HEK293 (cell line): Measurements from ENCODE around the gene ELMO1.

ENCODE experiments used
- CTCF ChIA-PET: fragments of 350-600 bp; formaldehyde crosslinking; extraction: SDS; loops from one replicate; lab custom pipeline; 2021; ENCODE audit warnings: antibody characterized with exemption; lab: Yijun Ruan, JAX
- POLR2A ChIA-PET: fragments of 300-600 bp; formaldehyde crosslinking; extraction: SDS; loops from one replicate; lab custom pipeline; 2020; ENCODE audit warnings: antibody characterized with exemption, inconsistent platforms; lab: Yijun Ruan, JAX
- H3K27ac ChIP-seq: fragments of 200-500 bp; sonication (Bioruptor generic); 2 replicates; pipeline ENCODE4 v1.5.1; 2014; ENCODE audit warnings: low read depth, low read length, control low read depth, inconsistent platforms; ENCODE audit errors: extremely low read depth
- H3K36me3 ChIP-seq, 2 experiments: fragments of 200-500 bp in 1 of 2; sonication (Bioruptor generic) in 1 of 2; 1 replicate in 1 of 2; 2 replicates in 1 of 2; pipeline ENCODE4 v1.5.1; 2014 to 2017; ENCODE audit warnings: inconsistent platforms in 2 of 2, low read length in 2 of 2; ENCODE audit not compliant: control insufficient read depth in 2 of 2, insufficient read depth in 1 of 2
- H3K4me1 ChIP-seq: fragments of 200-500 bp; sonication (Bioruptor generic); 2 replicates; pipeline ENCODE4 v1.5.1; 2014; ENCODE audit warnings: mild to moderate bottlenecking, low read length, inconsistent platforms; ENCODE audit not compliant: control insufficient read depth, insufficient read depth
- H3K4me3 ChIP-seq: 2 replicates; pipeline ENCODE4 v1.5.1; 2011; ENCODE audit warnings: low read depth, mild to moderate bottlenecking, control low read depth, low read length, moderate library complexity
- H3K9me3 ChIP-seq: fragments of 200-500 bp; sonication (Bioruptor generic); 2 replicates; pipeline ENCODE4 v1.5.1; 2014; ENCODE audit warnings: low read depth, low read length, inconsistent platforms; ENCODE audit not compliant: control insufficient read depth, insufficient read depth
- CTCF ChIP-seq: fragments of 450-650 bp; formaldehyde crosslinking; IDR thresholded peaks from 2 replicates; pipeline ENCODE4 v1.5.1; 2016; ENCODE audit warnings: missing biosample characterization, missing genetic modification characterization
- HIC1 ChIP-seq: fragments of 450-650 bp; formaldehyde crosslinking; IDR thresholded peaks from 2 replicates; pipeline ENCODE4 v1.5.1; 2016; ENCODE audit warnings: missing biosample characterization, missing genetic modification characterization
- SALL2 ChIP-seq: fragments of 450-650 bp; formaldehyde crosslinking; IDR thresholded peaks from 2 replicates; pipeline ENCODE4 v1.5.0; 2017; ENCODE audit warnings: missing biosample characterization, mild to moderate bottlenecking, missing genetic modification characterization, borderline replicate concordance
- ZBTB48 ChIP-seq: fragments of 450-650 bp; formaldehyde crosslinking; IDR thresholded peaks from 2 replicates; pipeline ENCODE4 v1.5.1; 2016; ENCODE audit warnings: missing biosample characterization, missing genetic modification characterization
- ZNF202 ChIP-seq: fragments of 450-650 bp; formaldehyde crosslinking; IDR thresholded peaks from 2 replicates; pipeline ENCODE4 v1.5.1; 2016; ENCODE audit warnings: missing biosample characterization, missing genetic modification characterization, borderline replicate concordance
- ZNF280D ChIP-seq: fragments of 450-650 bp; formaldehyde crosslinking; IDR thresholded peaks from 2 replicates; pipeline ENCODE4 v1.5.1; 2016; ENCODE audit warnings: missing biosample characterization, missing genetic modification characterization
- ZNF324 ChIP-seq: fragments of 450-650 bp; formaldehyde crosslinking; IDR thresholded peaks from 2 replicates; pipeline ENCODE4 v1.5.1; 2016; ENCODE audit warnings: missing biosample characterization, missing genetic modification characterization
- ZNF510 ChIP-seq: fragments of 450-650 bp; formaldehyde crosslinking; IDR thresholded peaks from 2 replicates; pipeline ENCODE4 v1.5.1; 2018; ENCODE audit warnings: mild to moderate bottlenecking, missing genetic modification characterization, missing biosample characterization; ENCODE audit not compliant: insufficient replicate concordance
- ZNF610 ChIP-seq: fragments of 450-650 bp; formaldehyde crosslinking; IDR thresholded peaks from 2 replicates; pipeline ENCODE4 v1.5.1; 2016; ENCODE audit warnings: missing biosample characterization, missing genetic modification characterization, borderline replicate concordance
- ZNF654 ChIP-seq: fragments of 450-650 bp; formaldehyde crosslinking; IDR thresholded peaks from 2 replicates; pipeline ENCODE4 v1.5.1; 2016; ENCODE audit warnings: low read depth, missing biosample characterization, missing genetic modification characterization

The ELMO1 gene

GRCh38 chr7:36994456-36995112, 454.1 kb downstream of the ELMO1 start:
- TF ChIP-seq ZNF324 = no peak
- no peak for TF ChIP-seq ZNF202 (tag by site-specific recombination)
- no peak for TF ChIP-seq ZNF280D
- no peak for TF ChIP-seq ZNF510 (tag by site-specific recombination)
- no peak for TF ChIP-seq HIC1
- no peak for TF ChIP-seq ZNF610
- TF ChIP-seq CTCF (tag by site-specific recombination) = no peak
- Histone ChIP-seq H3K4me1 (no peaks in the 10 kb centered on the region), H3K4me3 (no peak overlapping the region), H3K36me3 (no peaks in the 10 kb centered on the region), H3K9me3 (no peaks in the 10 kb centered on the region), H3K27ac (no peak overlapping the region)
- CTCF ChIA-PET = interaction anchor here (0.7 to 3.7 kb wide), 4 partner anchors 10 to 204 kb away, joined by 3 to 15 read pairs (median 4); no protein-coding TSS in a partner anchor
- POLR2A ChIA-PET = no interaction called here

GRCh38 chr7:36986948-36987724, 461.5 kb downstream of the ELMO1 start:
- peaks cover 3% of the 10 kb centered on the region; the same call in 1 of the 2 replicates for H3K4me1 ChIP-seq
- no peak overlapping the region for H3K27ac ChIP-seq
- TF ChIP-seq CTCF (tag by site-specific recombination) = peak; percentile 42; the same call in 1 of the 2 replicates
- peak; percentile 62 for TF ChIP-seq ZNF654
- TF ChIP-seq SALL2 (tag by site-specific recombination) = no peak
- TF ChIP-seq ZBTB48 (tag by site-specific recombination) = 0 out of 2 replicates have a peak, but pooled peaks have one; percentile 29
- CTCF ChIA-PET = interaction anchor here (0.6 to 6.5 kb wide), 36 partner anchors 9 to 508 kb away, joined by 3 to 61 read pairs (median 4); no protein-coding TSS in a partner anchor
- POLR2A ChIA-PET = no interaction called here
- H3K4me3 ChIP-seq = no peak overlapping the region
- H3K36me3 ChIP-seq = no peaks in the 10 kb centered on the region
- no peaks in the 10 kb centered on the region for H3K9me3 ChIP-seq
